HG02884 (cell line): Measurements from ENCODE around the gene KRTAP20-2.

Experiments used
- ATAC-seq: cut with Tn5 transposase; IDR thresholded peaks from one replicate; pipeline ENCODE4 v1.9.1; 2021; ENCODE audit warnings: mild to moderate bottlenecking, moderate library complexity; ENCODE audit not compliant: unreplicated experiment

KRTAP20-2 gene

GRCh38 chr21:30672985-30673650 lies 38.1 kb downstream of the KRTAP20-2 start:
- no peak for ATAC-seq

DNA sequence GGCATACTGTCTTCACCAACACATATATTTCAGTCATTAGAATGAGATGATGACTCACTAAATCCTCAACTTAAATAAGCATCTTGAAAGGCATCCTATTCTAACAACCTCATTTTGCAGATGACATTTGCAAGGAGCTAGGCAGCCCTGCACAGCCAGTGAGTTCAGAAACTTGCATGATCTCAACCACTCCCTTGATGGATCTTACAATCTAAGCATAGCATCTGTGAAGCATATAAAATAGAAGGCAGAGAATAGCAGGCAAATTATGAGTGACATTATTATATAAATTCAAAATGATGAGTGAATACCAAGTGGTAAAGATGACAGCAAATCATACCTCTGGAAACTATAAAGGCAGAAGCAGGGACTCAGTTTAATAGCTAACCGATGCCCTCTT lies 39.3 kb downstream of the KRTAP20-2 start:
- ATAC-seq, result no peak

GRCh38 chr21:30676737-30677136 lies 41.7 kb downstream of the KRTAP20-2 start:
- ATAC-seq, result no peak

- no peak for ATAC-seq
Measured at GRCh38 chr21:30680586-30680985, 45.6 kb downstream of the KRTAP20-2 start.

- ATAC-seq, result no peak
Measured at GRCh38 chr21:30684506-30684905, 49.5 kb downstream of the KRTAP20-2 start.
